ENCODE data around the gene OPCML.

OPCML gene

DNA sequence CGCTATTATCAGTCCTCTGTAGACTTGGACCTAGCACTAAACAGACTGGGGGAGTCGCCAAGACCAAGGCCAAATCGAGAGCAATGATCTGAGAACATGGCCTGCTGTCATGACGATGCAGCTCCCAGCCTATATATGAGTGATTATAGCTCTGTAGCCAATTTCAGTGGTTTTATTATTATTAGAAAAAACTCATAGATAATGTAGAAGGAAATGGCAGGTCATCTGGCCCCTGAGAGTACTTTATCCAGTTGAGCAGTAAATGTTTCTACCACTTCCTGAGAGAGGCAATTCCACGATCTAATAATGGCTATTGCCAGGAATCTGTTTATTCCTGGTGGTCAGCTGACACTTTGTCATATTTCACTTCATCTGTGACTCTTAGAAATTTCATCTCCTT is 666.7 kb downstream of the OPCML start:
- DNase-seq (ENCODE audit: low read depth in 1 of 2, low spot score in 1 of 2), result no peak
- no peak for TF ChIP-seq JUND (IDR thresholded peaks at IDR 0.05; ENCODE audit: low read depth)
- in situ Hi-C loops (cut with HindIII; ENCODE audit: low pct_unique_long_range_greater_than_20kb, low sequenced_read_pairs), result no loop called here

DNA sequence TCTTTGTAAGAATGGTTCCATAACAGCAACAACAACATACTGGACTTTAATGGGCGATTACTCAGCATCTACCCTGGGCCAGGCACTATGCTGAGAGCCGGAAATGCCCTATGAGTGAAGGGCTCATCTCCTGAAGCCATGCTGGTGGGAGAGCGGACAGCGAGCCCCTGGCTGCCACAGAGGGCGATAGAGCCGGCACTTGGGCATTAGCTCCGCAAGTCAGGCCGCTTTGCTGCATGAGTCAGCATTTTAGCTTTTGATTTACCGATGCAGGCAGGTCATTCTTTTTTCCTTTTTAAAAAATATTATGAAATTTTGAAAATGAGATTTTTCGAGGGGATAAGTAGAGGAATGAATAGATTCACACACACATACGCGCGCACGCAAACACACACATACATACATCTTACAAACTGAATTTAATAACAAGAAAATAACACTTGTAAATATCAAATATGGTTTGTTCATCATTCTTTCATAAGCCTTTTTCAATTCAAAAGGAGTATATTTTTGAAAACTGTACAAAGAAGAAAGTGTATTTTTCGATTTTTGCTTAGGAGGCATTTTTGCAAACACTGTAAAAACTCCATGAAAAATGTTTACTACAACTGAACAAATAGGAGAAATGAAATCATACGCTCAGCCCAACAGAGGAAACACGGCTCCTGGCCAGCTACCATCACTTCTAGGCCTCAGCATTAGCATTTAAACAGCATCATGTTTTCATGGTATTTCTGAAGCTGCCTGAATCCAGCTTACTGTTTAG is 667.3 kb downstream of the OPCML start:
- DNase-seq (ENCODE audit: low read depth in 1 of 2, low spot score in 1 of 2), result peak in 1 of 2 experiments; percentile 40
- in situ Hi-C loops (cut with HindIII; ENCODE audit: low pct_unique_long_range_greater_than_20kb, low sequenced_read_pairs), result no loop called here

DNA sequence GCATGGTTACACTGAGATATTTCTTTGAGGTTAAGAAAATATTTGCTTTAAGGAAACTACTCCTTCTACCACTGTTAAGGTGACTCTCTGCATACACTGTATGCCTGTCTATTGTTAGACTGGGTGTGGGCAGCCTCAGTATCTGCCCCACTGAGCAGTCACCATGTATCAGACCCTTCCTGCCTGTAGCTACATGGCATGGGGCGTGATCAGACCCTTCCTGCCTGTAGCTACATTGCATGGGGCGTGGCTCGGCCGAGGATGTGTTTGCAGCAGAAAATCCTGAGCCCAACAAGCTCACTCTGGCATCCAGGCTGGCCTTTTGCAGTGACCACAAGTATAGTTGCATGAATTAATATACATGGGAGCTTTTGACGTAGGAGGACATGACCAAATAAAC is 669.4 kb downstream of the OPCML start:
- in situ Hi-C loops (cut with HindIII; ENCODE audit: low pct_unique_long_range_greater_than_20kb, low sequenced_read_pairs), result no loop called here
- no peak for TF ChIP-seq JUND (IDR thresholded peaks at IDR 0.05; ENCODE audit: low read depth)
- DNase-seq (ENCODE audit: low read depth in 1 of 2, low spot score in 1 of 2), result no peak

More for the DNA sequence above, 667.3 kb downstream of the OPCML start:
- no peak for TF ChIP-seq JUND (IDR thresholded peaks at IDR 0.05; ENCODE audit: low read depth)

DNA sequence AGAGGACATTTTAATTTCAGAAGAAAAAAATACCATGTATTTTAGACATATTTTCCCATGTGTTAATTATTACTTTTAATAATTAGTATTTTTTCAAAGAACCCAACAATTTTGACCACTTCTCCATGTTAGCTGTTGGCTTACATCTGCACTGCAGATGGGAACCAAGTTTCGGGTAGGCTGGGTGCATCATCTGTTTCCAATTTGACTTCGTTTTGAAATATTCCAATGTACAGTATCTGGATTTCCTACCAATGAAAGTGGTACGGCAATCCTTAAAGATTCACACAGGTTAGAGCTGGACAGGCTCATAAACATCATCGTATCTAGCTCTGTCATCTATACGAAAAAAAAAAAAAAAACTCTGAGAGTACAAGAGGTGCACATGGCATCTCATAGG is 670.2 kb downstream of the OPCML start:
- no peak for DNase-seq (ENCODE audit: low read depth in 1 of 2, low spot score in 1 of 2)
- in situ Hi-C loops (cut with HindIII; ENCODE audit: low pct_unique_long_range_greater_than_20kb, low sequenced_read_pairs), result no loop called here
- TF ChIP-seq JUND (IDR thresholded peaks at IDR 0.05; ENCODE audit: low read depth), result no peak

DNA sequence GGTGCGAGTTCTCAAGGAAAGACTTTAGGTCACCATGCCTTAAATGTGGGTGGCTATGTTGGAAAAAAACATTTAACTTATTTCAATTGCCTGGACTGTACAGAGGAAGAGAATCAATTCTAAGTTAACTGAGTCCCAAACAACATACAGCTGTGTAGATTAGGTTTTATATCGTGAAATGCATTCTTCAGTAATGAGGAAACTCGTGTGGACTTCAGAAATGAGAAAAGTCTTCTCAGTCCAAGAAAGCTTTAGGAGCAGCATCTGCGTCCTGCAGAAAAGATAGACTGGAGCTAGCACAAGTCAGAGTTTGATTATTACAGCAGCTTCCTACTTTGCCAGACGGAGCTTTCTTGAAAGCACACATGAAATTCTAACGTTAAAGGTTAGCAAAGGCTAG is 673.0 kb downstream of the OPCML start:
- no peak for DNase-seq (ENCODE audit: low read depth in 1 of 2, low spot score in 1 of 2)
- TF ChIP-seq JUND (IDR thresholded peaks at IDR 0.05; ENCODE audit: low read depth), result no peak
- in situ Hi-C loops (cut with HindIII; ENCODE audit: low pct_unique_long_range_greater_than_20kb, low sequenced_read_pairs), result no loop called here

DNA sequence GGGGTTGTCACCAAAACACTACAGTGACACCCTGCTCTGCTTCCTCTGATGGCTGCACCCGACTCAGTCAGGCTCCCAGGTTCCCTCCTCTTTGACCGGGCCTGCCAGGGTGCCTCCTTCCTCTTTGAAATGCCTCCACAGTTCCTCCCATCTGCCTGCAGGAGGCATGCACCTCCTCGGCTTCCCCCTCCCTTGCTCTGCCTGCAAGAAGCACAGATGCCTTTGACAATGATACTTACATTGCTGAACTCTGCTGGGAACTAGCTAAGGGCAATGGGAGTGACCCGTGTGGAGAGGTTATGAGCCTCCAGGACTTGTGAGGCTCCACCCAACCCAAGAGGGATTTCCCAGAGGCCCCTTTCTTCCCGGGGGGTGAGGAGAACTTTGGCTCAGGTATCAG is 674.1 kb downstream of the OPCML start:
- in situ Hi-C loops (cut with HindIII; ENCODE audit: low pct_unique_long_range_greater_than_20kb, low sequenced_read_pairs), result no loop called here

DNA sequence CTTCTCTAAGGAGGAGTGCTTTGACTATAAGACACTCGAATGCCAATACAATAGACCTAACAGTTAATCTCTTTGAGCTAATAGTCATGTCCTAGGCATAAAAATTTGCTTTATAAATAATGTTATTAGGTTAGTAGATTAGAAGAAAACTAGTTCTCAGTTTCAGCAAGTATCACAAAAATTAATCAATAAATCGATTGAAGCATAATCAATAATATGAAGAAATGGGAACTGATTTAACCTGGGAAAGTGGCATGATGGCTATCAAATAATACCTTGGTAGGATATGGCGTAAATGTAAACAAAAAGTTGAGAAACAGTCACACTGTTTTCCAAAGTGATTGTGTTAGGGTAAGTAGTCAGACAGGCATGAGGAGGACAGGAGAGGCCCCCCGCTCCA is 676.3 kb downstream of the OPCML start:
- DNase-seq (ENCODE audit: low read depth in 1 of 2, low spot score in 1 of 2), result no peak
- in situ Hi-C loops (cut with HindIII; ENCODE audit: low pct_unique_long_range_greater_than_20kb, low sequenced_read_pairs), result no loop called here
- TF ChIP-seq JUND (IDR thresholded peaks at IDR 0.05; ENCODE audit: low read depth), result no peak

More for the DNA sequence above, 674.1 kb downstream of the OPCML start:
- DNase-seq (ENCODE audit: low read depth in 1 of 2, low spot score in 1 of 2), result peak in 1 of 2 experiments; percentile 73
- no peak for TF ChIP-seq JUND (IDR thresholded peaks at IDR 0.05; ENCODE audit: low read depth)

DNA sequence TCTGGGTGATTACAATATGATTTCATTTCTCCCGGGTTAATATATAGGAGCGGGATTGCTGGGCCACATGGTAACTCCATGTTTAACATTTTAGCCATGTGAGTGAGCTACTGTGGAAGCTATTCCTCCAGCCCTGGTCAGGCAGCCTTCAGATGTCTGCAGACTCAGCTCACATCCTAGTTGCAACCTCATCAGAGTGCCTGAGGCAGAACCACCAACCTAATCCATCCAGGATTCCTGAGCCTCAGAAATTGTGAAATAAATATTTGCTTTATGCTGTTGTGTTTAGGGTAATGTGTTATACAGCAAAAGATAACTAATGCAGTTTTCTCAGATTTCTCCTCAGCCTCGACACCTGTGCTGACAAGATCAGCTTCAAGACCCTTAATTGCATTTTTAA is 676.8 kb downstream of the OPCML start:
- no peak for TF ChIP-seq JUND (IDR thresholded peaks at IDR 0.05; ENCODE audit: low read depth)
- in situ Hi-C loops (cut with HindIII; ENCODE audit: low pct_unique_long_range_greater_than_20kb, low sequenced_read_pairs), result no loop called here

DNA sequence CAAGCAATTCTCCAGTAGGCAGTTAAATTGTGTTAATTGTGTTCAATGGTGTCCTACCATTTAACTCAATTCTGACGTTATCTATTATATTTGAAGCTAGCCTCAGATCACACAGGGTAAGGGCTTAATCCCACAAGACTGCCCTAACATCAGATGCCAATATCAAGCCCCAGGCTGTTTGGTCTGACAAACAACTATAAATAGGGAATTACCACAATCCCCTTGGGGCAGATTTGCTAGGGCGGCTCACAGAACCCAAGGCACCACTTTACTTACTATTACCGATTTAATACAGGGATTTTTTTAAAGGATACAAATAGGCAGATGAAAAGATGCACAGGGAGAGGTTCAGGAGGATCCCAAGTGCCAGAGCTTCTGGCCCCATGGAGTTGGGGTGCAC is 678.4 kb downstream of the OPCML start:
- in situ Hi-C loops (cut with HindIII; ENCODE audit: low pct_unique_long_range_greater_than_20kb, low sequenced_read_pairs), result no loop called here
- no peak for DNase-seq (ENCODE audit: low read depth in 1 of 2, low spot score in 1 of 2)
- TF ChIP-seq JUND (IDR thresholded peaks at IDR 0.05; ENCODE audit: low read depth), result no peak

More for the DNA sequence above, 676.8 kb downstream of the OPCML start:
- DNase-seq (ENCODE audit: low read depth in 1 of 2, low spot score in 1 of 2), result peak in 1 of 2 experiments; percentile 68

DNA sequence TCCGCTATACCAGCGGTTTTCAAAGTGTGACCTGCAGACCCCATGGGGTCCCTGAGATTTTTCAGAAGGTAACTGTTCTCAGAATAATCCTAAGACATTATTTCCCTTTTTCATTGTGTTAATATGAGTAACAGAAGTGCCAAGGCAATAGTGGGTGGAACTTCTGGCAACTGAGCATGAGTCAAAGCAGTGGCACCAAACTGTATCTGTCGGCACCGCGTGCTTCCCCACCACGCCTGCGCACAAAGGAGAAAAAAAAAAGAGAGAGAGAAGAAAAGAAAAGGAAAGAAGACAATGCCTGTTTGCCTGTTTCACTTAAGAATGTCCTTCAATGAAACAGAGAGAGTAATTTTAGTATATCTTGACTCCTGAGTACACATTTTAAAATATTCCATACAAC is 679.9 kb downstream of the OPCML start:
- DNase-seq (ENCODE audit: low read depth in 1 of 2, low spot score in 1 of 2), result no peak
- no peak for TF ChIP-seq JUND (IDR thresholded peaks at IDR 0.05; ENCODE audit: low read depth)
- in situ Hi-C loops (cut with HindIII; ENCODE audit: low pct_unique_long_range_greater_than_20kb, low sequenced_read_pairs), result no loop called here

DNA sequence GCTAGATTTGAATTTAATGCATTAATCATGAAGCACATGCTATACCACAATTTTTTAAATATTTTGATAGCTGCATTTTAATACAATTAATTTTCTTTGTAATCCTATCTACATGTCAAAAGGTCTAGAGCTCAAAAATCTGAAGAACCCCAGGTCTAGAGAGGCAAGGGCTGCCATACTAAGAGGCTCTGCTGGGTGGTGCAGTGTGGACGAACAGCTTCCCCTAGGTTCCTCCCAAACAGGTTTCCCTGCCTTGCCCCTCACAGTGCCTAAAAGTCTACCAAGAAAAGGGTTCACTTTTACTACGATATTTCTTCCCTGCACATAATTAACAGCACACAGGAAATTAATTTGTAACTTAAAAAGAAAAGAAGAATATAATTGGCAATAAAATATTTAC is 681.1 kb downstream of the OPCML start:
- no peak for TF ChIP-seq JUND (IDR thresholded peaks at IDR 0.05; ENCODE audit: low read depth)
- no peak for DNase-seq (ENCODE audit: low read depth in 1 of 2, low spot score in 1 of 2)
- in situ Hi-C loops (cut with HindIII; ENCODE audit: low pct_unique_long_range_greater_than_20kb, low sequenced_read_pairs), result no loop called here

DNA sequence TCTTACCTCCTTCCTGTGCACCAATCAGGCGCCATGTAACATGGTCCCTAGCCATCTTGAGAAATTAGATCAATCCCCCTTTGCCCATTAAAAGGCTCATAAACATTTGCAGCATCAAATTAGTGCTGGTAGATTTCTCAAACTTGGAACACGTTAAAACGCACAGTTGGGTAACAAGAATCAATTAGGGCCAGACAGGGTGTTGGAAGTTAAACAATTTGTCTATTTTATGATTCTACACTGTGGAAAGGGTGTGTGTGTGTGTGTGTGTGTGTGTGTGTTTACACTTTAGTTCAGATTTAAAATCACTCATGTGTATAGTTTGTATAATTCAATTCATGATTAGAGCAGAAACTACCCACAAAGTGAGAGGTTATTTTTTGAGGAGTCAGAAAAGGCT is 682.0 kb downstream of the OPCML start:
- no peak for DNase-seq (ENCODE audit: low read depth in 1 of 2, low spot score in 1 of 2)
- no peak for TF ChIP-seq JUND (IDR thresholded peaks at IDR 0.05; ENCODE audit: low read depth)
- in situ Hi-C loops (cut with HindIII; ENCODE audit: low pct_unique_long_range_greater_than_20kb, low sequenced_read_pairs), result no loop called here

DNA sequence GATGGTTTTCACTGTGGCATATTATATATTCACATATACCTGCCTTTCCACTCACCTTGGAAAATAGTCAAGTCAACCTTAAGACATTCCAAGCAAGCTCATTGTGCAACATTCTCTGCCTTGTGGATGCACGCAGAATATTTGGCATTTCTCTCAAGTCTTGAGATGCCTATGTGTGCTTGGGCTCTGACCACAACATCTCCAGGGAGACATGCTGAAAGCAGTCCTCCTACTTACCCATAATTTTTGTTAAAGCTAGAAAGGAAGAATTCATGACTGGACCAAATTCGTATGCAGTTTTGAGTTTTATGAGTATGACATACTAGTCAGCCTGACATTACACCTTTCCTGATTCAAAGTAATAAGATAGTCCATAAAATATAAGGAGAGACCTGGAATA is 684.0 kb downstream of the OPCML start:
- DNase-seq (ENCODE audit: low read depth in 1 of 2, low spot score in 1 of 2), result peak in 1 of 2 experiments; percentile 52
- in situ Hi-C loops (cut with HindIII; ENCODE audit: low pct_unique_long_range_greater_than_20kb, low sequenced_read_pairs), result no loop called here
- no peak for TF ChIP-seq JUND (IDR thresholded peaks at IDR 0.05; ENCODE audit: low read depth)

DNA sequence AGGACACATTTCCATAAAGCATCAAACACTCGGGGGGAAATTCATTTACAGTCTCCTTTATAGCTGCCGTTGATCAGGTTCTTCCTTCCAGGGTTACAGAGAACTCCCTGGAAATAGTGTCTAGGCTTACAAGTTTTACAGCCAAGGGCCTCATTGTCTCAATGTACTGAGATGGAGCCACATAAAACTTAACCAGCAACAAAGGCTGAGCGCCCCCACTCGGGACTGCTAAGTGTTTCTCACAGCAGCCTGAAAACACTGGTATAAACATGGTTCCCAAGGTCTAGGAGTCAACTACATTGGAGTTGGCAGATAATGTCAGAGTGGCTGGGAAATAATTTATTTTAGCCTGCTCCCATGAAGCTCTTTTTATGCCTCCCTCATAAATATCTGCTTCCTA is 686.2 kb downstream of the OPCML start:
- in situ Hi-C loops (cut with HindIII; ENCODE audit: low pct_unique_long_range_greater_than_20kb, low sequenced_read_pairs), result no loop called here
- no peak for TF ChIP-seq JUND (IDR thresholded peaks at IDR 0.05; ENCODE audit: low read depth)
- DNase-seq (ENCODE audit: low read depth in 1 of 2, low spot score in 1 of 2), result no peak
